Endodermal cell (in vitro differentiated cells): ENCODE measurements around the gene ADAM19. TPM values are rescaled to one million over a fixed set of nuclear protein-coding genes. Genes with fewer than 3 reads are reported as not detected.

ENCODE experiments used
- DNase-seq: peaks from one replicate; pipeline ENCODE4 v3.0.0-alpha.2; 2017
- H3K27ac ChIP-seq: 2 replicates; pipeline ENCODE4 v1.5.1; 2013; ENCODE audit warnings: mild to moderate bottlenecking, low read depth, low read length, moderate library complexity
- H3K27me3 ChIP-seq: 2 replicates; pipeline ENCODE4 v1.6.1; 2013; ENCODE audit warnings: mild to moderate bottlenecking, low read length, moderate library complexity; ENCODE audit not compliant: insufficient read depth, control insufficient read depth, poor library complexity, severe bottlenecking
- H3K36me3 ChIP-seq: 2 replicates; pipeline ENCODE4 v1.7.0; 2013; ENCODE audit warnings: mild to moderate bottlenecking, low read length, moderate library complexity; ENCODE audit not compliant: control insufficient read depth, insufficient read depth
- H3K4me1 ChIP-seq: one replicate; pipeline ENCODE4 v1.7.0; 2013; ENCODE audit warnings: low read length; ENCODE audit not compliant: control insufficient read depth, insufficient read depth
- H3K4me3 ChIP-seq: 2 replicates; pipeline ENCODE4 v1.5.1; 2013; ENCODE audit warnings: mild to moderate bottlenecking, low read length, moderate library complexity
- H3K9ac ChIP-seq: 2 replicates; pipeline ENCODE4 v1.6.1; 2013; ENCODE audit warnings: mild to moderate bottlenecking, low read length, moderate library complexity; ENCODE audit not compliant: poor library complexity, severe bottlenecking; ENCODE audit errors: extremely low read depth
- H3K9me3 ChIP-seq: 2 replicates; pipeline ENCODE4 v1.6.1; 2013; ENCODE audit warnings: mild to moderate bottlenecking, low read length, moderate library complexity; ENCODE audit not compliant: control insufficient read depth
- H3K27ac Mint-ChIP-seq: 2 replicates; pipeline ENCODE4 v1.8.0; 2020; ENCODE audit warnings: mixed read lengths
- H3K27me3 Mint-ChIP-seq: 2 replicates; pipeline ENCODE4 v1.8.0; 2021; ENCODE audit warnings: mild to moderate bottlenecking, mixed read lengths; ENCODE audit not compliant: insufficient read depth
- H3K36me3 Mint-ChIP-seq: 2 replicates; pipeline ENCODE4 v1.8.0; 2020; ENCODE audit warnings: low read depth, mixed read lengths
- H3K4me1 Mint-ChIP-seq: 2 replicates; pipeline ENCODE4 v1.8.0; 2020; ENCODE audit warnings: mixed read lengths
- H3K4me3 Mint-ChIP-seq: 2 replicates; pipeline ENCODE4 v1.8.0; 2020; ENCODE audit warnings: mild to moderate bottlenecking, moderate library complexity, mixed read lengths
- H3K9me3 Mint-ChIP-seq: 2 replicates; pipeline ENCODE4 v1.8.0; 2020; ENCODE audit warnings: mild to moderate bottlenecking, mixed read lengths
- CTCF ChIP-seq: fragments of 200-600 bp; sonication (generic); conservative IDR thresholded peaks from 2 replicates; pipeline ENCODE4 v1.5.0; 2021; ENCODE audit warnings: antibody characterized with exemption, mild to moderate bottlenecking
- WGBS, 2 experiments: methylation state at CpG; one replicate each; pipeline versions ENCODE4 v1.1.5 to v1.1.7; 2013; ENCODE audit warnings: missing lambda C conversion rate in 2 of 2, mixed read lengths in 1 of 2; ENCODE audit not compliant: insufficient coverage in 1 of 2, insufficient read length in 1 of 2; 5-methylcytosine and 5-hydroxymethylcytosine counted together
- total RNA-seq, 2 donors: library from RNA; stranded (reverse); fragmentation: NEBNext Ultra II Directional in 1 of 2; extraction: Animal tissue kit (Norgen Biotek cat#: 25700) in 1 of 2; gene quantifications; 2 replicates in 1 of 2; 3 replicates in 1 of 2; pipeline ENCODE4 v1.2.1, GENCODE V29; 2021

ADAM19 gene
- total RNA-seq, 2 donors from 2014 or later = 96.1 to 119 TPM

- no peak overlapping the region for H3K27ac ChIP-seq
- H3K27me3 Mint-ChIP-seq = peaks cover 55% of the 10 kb centered on the region
- no peaks in the 10 kb centered on the region for H3K4me1 Mint-ChIP-seq
- no peak overlapping the region for H3K4me3 ChIP-seq
- H3K27ac Mint-ChIP-seq = no peak overlapping the region
- no peak for TF ChIP-seq CTCF
- peaks cover 45% of the 10 kb centered on the region for H3K27me3 ChIP-seq
- H3K9ac ChIP-seq = no peak overlapping the region
- H3K9me3 Mint-ChIP-seq = no peaks in the 10 kb centered on the region
- H3K4me3 Mint-ChIP-seq = no peak overlapping the region
- H3K4me1 ChIP-seq = no peaks in the 10 kb centered on the region
- no peaks in the 10 kb centered on the region for H3K9me3 ChIP-seq
- no peak for DNase-seq
- H3K36me3 ChIP-seq = no peaks in the 10 kb centered on the region
- no peaks in the 10 kb centered on the region for H3K36me3 Mint-ChIP-seq
- 93 to 100% methylated on average over 5 of the region's 5 CpGs for WGBS, 2 experiments
Measured at GRCh38 chr5:157457391-157457790, 118.2 kb downstream of the ADAM19 start.

- Mint-ChIP-seq H3K36me3 (no peaks in the 10 kb centered on the region), H3K4me1 (no peaks in the 10 kb centered on the region), H3K27ac (no peak overlapping the region), H3K9me3 (no peaks in the 10 kb centered on the region), H3K27me3 (peaks cover 44% of the 10 kb centered on the region), H3K4me3 (no peak overlapping the region)
- DNase-seq = no peak
- H3K4me1 ChIP-seq = no peaks in the 10 kb centered on the region
- H3K27ac ChIP-seq = no peak overlapping the region
- no peak overlapping the region for H3K4me3 ChIP-seq
- H3K36me3 ChIP-seq = no peaks in the 10 kb centered on the region
- H3K9me3 ChIP-seq = no peaks in the 10 kb centered on the region
- no peak for TF ChIP-seq CTCF
- H3K9ac ChIP-seq = no peak overlapping the region
- peaks cover 35% of the 10 kb centered on the region for H3K27me3 ChIP-seq
- WGBS, 2 experiments = 75 to 84% methylated on average over 2 to 5 of the region's 5 CpGs
Measured at GRCh38 chr5:157456301-157456700, 119.3 kb downstream of the ADAM19 start.

GRCh38 chr5:157455057-157455456, 120.5 kb downstream of the ADAM19 start:
- H3K4me1 ChIP-seq = no peaks in the 10 kb centered on the region
- no peak for DNase-seq
- no peak overlapping the region for H3K27ac ChIP-seq
- no peaks in the 10 kb centered on the region for H3K36me3 Mint-ChIP-seq
- TF ChIP-seq CTCF = no peak
- H3K27me3 ChIP-seq = peaks cover 22% of the 10 kb centered on the region
- 83 to 91% methylated on average over 6 to 7 of the region's 7 CpGs for WGBS, 2 experiments
- H3K27ac Mint-ChIP-seq = no peak overlapping the region
- H3K9ac ChIP-seq = no peak overlapping the region
- no peaks in the 10 kb centered on the region for H3K9me3 Mint-ChIP-seq
- H3K4me3 Mint-ChIP-seq = no peak overlapping the region
- H3K4me1 Mint-ChIP-seq = no peaks in the 10 kb centered on the region
- H3K9me3 ChIP-seq = no peaks in the 10 kb centered on the region
- H3K27me3 Mint-ChIP-seq = peaks cover 33% of the 10 kb centered on the region
- H3K36me3 ChIP-seq = no peaks in the 10 kb centered on the region
- no peak overlapping the region for H3K4me3 ChIP-seq
